ENCODE measurements around the gene MYH13.

The MYH13 gene

GRCh38 chr17:10251212-10251948 lies 121.4 kb downstream of the MYH13 start:
- peak; percentile 21 for DNase-seq (ENCODE audit: low spot score)
